Iris pigment epithelial cell (primary cell): ENCODE results near the gene PVR.
"Not testable (repeated sequence)": the region's sequence is repeated elsewhere in the genome, so short reads cannot be mapped to it uniquely, and the experiment has no call there.

Source experiments
- DNase-seq: peaks from one replicate; pipeline ENCODE4 v3.0.0-alpha.2; 2011; ENCODE audit warnings: low read depth

The PVR gene, protein sequence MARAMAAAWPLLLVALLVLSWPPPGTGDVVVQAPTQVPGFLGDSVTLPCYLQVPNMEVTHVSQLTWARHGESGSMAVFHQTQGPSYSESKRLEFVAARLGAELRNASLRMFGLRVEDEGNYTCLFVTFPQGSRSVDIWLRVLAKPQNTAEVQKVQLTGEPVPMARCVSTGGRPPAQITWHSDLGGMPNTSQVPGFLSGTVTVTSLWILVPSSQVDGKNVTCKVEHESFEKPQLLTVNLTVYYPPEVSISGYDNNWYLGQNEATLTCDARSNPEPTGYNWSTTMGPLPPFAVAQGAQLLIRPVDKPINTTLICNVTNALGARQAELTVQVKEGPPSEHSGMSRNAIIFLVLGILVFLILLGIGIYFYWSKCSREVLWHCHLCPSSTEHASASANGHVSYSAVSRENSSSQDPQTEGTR

DNA sequence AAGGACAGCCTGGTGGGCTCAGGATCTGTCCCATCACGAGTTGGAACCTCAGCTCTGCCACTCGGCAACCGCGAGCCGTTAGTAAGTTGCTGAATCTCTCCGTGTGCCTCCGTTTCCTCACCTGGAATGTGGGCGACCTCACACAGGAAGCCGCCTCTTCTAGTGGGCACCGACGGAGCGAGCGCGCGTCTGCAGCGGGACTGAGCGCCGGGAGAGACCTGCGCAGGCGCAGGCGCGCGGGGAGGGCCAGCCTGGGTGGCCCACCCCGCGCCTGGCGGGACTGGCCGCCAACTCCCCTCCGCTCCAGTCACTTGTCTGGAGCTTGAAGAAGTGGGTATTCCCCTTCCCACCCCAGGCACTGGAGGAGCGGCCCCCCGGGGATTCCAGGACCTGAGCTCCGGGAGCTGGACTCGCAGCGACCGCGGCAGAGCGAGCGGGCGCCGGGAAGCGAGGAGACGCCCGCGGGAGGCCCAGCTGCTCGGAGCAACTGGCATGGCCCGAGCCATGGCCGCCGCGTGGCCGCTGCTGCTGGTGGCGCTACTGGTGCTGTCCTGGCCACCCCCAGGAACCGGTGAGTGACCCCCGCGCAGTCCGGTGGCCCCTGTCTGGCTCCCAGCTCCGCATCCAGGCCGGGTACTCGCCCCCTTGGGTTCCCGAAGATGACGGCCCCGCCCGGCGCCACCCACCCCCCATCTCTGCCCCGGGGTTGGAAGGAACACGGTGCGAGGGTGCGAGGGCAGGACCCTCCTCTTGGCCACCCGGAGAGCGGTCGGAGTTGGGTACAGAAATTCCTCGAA, at the start of gene PVR:
Gene PVR (plus strand): TSS at position 306 of the 797 bp plus-strand sequence. CDS start 187 bp downstream, at position 493.
- DNase-seq: peak; percentile 72

DNA sequence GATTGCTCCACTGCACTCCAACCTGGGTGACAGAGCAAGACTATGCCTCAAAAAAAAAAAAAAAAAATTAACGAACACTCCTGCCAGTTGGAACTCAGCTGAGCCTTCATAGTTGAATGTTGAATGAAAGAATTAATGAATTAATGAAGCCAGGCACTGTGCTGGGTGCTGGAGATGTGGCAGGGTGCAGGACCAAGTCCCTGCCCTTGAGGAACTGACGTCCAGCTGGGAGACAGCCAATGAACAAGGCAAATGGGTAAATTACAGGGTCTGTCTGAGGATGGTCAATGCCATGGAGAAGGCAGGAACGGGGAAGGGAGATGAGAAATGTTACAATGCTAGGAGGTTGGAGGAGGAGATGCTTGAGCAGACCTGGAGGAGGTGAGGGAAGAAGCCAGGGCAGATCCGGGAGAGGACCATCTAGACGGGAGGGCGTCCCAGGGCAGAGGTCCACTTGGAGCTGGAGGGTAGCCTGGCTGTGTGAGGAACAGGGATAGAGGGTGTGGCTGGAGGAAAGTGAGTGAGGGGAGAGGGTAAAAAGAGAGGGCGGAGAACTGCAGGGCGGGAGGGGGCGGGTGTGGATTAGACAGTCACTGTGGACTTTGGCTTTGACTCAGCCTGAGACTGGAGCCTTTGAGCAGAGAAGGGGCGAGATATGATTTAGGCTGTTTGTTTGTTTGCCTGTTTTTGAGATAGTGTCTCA, 47.1 kb upstream of the PVR start:
- no peak for DNase-seq

DNA sequence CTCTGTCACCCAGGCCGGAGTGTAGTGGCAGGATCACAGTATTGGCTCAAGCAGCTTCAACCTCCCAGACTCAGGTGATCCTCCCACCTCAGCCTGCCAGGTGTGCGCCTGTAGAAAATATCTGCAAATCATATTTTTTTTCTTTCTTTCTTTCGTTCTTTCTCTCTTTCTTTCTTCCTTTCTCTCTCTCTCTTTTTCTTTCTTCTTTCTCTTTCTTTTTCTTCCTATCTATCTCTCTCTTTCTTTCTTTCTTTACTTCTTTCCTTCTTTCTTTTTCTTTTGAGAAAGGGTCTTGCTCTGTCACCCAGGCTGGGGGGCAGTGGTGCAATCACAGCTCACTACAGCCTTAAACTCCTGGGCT, 46.6 kb upstream of the PVR start:
- DNase-seq: no peak

DNA sequence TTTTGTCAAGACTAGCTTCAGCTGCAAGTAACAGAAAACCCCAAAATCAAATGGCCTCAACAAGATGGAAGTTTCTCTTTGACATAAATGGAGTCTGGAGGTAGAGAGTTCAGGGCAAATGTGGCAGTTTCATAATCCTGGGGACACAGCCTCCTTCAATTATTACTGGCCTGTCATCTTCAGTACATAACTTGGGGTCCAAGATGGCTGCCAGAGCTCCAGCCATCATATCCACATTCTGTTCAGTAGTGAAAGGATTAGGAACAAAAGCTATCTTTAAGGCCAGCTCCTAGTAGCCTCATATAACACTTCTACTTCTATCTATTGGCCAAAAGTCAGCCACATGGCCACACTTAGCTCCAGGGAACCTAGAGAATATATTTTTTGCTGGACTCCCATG, 45.4 kb upstream of the PVR start:
- DNase-seq: no peak

DNA sequence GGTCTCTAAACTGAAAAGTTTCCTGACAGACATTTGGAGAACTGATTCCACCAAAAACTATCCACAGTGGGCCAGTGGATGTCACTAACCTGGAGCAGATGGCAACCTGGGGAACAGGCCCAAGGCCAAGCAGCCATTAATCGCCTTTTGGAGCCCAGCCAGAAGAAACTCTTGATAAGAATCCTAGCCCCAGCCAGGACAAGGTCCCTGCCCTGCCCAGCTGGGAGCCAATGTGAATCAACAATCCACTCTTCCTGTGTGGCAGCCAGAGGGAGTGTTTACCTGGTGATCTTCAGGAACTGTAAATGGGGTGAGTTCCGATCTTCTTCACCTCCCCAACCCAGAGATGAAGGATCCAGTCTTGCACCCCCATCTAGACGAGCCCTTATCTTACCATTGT, 44.8 kb upstream of the PVR start:
- no peak for DNase-seq

DNA sequence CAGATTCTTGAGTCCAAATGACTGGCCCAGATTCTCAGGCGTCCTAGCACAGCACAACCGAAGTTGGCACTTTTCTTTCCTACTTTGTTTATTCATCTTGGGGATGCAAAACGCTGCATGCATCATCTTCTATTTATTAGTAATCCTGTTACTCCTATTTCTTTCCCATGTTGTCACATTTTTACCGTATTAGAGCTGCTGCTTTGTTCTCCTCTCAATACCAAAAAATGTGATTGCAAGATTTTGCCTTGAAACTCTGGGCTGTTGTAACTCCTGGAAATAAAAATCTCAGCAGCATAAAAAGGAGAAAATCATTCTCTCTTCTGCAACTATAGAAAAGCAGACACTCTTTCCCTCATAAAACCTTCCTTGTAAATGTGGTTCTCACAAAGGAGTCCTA, 43.2 kb upstream of the PVR start:
- no peak for DNase-seq

DNA sequence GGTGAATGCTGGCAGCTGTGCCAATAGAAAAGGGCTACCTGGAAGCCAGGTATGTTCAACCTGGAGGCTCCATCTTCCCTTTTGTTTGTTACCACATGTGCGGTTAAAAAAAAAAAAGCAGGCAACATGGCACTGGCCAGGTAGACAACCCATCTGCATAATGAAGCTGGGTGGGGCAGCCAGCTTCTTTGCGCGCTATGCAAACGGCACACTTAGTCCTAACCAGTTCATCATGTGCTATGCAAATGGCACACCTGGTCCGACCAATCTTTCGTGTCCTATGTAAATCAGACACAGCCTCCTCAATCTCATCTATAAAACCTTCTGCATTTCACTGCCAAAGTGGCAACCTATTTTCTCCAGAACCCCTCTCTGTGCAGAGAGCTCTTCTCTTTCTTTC, 41.6 kb upstream of the PVR start:
- no peak for DNase-seq

DNA sequence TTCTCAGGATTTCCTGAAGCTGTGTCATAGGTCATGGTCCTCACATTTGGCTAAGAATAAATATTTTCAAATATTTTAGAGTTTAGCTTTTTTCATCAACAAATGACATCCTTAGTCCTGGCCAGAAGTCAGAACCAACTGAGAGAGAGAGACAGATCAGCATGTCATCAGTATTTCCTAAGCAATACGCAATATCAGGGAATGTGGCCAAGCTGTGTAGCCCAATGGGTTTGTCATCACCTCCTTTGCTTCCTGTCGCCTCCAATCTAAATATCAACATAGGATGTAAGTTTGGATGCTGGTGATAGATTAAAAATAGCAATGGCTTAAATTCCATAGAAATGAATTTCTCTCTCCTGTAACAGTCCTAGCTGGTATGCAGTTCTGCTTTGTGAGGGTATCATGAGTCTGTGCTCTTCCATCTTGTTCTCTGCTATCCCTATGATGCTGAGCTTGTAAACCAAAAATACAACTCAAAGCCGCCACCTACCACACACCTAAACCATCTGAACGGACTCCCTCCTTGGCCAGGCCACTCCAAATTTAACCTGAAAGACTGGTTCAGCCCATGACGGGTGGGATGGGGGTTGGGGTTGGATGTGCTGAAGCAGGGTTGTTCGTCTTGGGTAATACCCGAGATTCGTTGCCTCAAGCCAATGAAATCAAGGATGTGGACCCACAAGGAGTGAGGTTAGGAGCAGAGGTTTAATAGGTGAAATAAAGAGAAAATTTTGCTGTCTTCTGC, 40.3 kb upstream of the PVR start:
- peak; percentile 89 for DNase-seq

DNA sequence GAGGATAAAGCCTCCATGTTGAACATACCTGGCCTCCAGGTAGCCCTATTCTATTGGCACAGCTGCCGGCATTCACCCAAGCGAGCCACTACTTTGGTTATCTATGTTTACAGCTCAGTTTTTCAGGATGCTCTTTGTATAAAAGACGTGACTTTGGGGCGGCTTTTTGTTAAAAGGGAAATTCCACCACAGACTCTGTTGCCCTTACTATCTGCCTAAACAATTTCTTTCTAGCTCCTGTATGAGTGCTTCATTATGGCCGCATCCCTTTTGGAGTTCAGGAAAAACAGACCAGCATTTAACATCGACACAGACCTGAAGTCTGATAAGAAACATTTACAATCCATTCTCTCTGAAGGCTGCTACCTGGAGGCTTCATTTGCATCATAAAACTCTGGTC, 39.5 kb upstream of the PVR start:
- no peak for DNase-seq

DNA sequence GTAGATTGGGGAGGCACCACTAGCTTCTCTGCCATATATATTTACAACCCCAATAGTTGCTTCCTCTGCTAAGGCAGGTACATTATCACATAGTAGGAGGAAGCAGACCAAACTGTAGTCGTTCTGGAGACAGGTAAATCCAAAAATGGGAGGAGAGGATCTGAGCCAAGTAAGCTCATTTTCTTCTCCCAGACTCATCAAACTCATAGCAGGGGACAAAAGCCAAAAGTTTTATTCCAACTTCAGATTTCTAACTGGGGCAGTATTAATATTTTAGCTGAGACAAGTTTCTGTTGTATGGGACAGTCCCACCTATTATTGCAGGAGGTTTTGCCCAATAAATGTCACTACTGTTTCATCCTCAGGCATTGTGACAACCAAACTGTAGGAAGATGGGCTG, 38.2 kb upstream of the PVR start:
- no peak for DNase-seq

DNA sequence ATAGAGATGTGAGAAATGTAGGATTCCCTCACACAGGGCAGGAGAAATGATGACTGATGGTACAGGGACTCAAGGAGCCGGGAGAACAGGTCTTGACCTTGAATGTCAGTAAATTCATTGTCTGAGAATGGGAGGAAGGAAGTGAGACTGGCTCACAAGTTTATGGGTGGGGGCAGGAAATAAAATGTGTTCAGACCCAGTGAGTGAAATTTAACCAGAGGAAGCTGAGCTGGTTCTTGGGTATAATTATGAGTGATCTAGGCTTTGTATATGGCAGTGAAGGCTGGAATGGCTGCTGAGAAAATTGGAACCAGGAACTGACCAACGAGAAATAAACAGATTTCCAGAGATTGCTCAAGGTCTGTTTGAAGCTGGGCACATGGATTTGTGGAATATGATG, 36.7 kb upstream of the PVR start:
- peak; percentile 50 for DNase-seq

DNA sequence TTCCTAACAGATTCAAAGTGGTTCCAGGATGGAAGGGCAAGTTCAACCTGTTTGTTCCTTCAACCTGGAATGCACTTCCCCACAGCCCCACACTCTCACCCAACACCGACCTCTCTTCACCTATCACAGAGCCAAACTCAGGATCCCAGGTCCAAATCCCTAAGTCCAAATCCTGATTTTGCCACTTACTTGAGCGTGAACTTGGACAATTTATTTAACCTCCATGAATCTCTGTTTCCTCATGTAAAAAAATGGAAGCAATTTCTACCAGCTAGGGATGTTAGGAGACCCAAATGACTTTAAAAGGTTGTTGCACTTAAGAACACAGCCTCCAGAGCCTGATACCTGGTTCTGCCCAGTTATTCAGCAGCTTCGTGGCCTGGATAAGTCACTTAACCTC, 35.8 kb upstream of the PVR start:
- DNase-seq: no peak

DNA sequence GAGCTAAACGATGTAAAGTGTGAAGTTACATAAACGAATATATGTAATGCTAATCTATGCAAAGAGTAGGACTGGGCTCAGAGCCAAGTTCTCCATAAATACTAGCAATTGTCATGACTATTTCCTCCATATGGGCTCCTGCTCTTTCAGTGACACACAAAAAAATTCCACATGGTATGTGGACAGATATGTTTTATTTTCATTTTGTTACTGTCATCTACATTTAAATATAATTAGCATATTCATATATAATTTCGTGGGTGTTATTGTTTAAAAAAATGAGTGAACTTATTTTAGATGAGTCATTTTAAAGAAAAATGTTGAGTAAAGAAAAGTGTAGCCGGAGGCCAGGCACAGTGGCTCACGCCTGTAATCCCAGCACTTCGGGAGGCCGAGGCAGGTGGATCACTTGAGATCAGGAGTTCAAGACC, 35.3 kb upstream of the PVR start:
- DNase-seq: peak; percentile 42

DNA sequence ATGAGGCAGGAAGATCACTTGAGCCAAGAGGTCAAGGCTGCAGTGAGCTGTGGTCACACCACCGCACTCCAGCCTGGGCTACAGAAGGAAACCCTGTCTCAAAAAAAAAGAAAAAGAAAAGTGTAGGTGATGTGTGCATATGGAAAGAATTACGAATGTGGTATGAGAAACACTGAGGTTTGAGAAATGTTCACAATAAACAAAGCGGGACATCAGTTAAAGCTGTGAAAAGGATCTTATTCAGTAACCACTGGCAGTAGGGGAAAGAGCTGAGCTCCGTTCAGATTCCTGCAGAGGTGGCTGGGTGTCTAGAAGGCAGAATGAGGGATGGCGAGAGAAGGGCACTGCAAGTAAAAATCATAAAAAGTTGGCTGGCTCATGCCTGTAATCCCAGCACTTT, 34.5 kb upstream of the PVR start:
- peak; percentile 73 for DNase-seq

DNA sequence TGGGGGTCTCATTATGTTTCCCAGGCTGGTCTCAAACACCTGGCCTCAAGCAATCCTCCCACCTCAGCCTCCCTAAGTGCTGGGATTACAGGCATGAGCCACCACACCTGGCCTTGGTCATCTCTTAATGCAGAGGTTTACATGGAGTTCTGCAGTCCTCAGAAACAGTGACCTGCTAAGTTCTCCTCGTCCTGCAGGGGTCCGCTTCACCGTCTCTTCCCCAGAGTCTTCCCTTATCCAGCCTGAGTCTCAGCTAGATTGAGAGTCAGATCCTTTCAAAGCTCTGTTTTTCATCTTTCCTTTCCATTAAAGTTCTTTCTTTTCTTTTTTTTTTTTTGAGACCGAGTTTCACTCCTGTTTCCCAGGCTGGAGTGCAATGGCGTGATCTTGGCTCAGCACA, 33.2 kb upstream of the PVR start:
- not testable (repeated sequence) for DNase-seq

DNA sequence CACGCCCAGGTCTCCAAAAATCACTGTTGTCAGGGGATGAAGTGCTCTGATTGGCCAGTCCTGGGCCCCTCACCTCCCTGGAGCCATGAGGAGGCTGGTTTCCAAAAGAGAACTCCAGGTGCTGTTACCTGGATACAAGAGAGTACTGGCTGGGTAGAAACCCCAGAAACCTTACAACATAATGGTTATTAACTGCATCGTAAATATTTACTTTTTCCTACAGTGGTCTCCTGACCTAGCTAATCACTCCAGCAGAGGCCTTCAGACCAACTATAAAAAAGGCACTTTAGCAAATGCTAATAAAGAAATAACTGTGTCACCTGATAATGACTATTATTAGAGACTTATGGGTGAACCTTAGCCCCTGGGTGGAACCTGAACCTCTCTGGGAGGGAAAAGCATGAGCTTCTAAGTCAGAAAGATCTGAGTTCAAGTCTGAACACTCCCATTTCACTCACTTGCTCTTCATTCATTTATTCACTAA, 31.9 kb upstream of the PVR start:
- no peak for DNase-seq

DNA sequence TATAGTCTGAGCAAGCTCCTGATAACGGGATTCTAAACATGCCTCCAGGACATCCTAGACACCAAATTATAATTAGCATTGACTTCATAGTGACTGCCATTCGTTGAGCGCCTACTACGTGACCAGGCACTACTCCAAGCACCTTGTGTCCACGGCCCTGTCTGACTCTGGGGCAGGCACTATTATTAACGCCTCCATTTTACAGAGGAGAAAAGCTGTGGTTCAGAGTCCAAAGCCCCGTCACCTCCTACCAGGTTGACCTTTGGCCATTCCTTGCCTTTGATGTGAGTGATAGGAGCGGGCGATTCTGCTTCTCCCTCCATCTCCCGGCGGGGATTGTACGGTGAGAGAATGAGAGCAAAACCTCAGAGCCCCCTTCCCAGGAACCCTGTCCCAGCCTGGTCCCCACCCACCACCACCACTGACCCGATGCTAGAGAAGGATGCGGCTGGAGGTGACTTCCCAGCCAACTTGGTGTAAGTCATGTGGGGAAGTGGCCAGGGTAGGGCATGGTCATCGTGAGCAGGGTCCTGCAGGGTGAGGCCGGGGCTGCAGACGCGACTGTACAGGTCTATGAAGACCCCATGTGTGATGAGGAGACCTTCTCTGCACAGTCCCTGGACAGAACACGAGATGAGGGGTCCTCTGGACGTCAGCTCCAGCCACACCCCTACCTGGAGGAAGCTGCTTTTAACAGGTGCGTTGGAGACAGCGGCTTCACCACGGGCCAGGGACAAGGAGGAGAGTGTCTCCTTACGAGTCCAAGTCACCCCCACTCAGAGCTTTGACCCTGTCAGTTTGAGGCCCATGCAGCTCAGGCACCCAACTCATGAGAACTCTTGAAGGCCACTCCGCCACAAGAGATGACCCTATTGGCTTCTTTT, 30.2 kb upstream of the PVR start, which contains the start of gene IGSF23:
Gene IGSF23 (plus strand): TSS at position 269 of the 884 bp plus-strand sequence. CDS start 83 bp downstream, at position 352.
- DNase-seq: no peak

DNA sequence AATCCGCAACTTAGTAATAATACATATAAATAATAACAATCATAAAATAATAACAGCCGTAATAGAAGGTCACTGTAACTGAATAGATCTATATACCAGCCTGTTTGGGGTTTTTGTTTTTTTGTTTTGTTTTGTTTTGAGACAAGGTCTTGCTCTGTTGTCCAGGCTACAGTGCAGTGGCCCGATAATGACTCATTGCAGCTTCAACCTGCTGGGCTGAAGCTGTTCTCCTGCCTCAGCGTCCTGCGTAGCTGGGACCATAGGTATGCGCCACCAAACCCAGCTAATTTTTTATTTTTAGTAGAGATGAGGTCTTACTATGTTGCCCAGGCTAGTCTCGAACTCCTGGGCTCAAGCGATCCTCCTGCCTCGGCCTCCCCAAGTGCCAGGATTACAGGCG, 29.4 kb upstream of the PVR start:
- no peak for DNase-seq

DNA sequence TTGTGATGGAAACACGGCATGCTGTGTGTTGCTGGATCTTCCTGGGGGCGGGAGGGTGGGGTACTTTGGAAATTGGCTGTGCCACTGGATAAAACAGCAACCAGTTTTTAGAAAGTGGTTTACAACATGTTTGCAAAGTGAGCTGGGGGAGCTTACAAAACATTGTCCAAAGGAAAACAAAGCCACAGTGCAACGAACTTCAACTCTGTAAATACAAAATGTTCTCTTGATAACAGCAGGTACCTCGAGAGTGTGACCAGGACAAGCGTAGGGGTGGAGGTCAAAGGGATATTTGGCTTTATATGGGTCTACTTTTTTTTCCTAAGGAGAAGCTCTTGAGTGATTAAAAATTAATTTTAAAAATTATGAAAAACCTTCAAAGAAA, 27.9 kb upstream of the PVR start:
- DNase-seq: no peak

DNA sequence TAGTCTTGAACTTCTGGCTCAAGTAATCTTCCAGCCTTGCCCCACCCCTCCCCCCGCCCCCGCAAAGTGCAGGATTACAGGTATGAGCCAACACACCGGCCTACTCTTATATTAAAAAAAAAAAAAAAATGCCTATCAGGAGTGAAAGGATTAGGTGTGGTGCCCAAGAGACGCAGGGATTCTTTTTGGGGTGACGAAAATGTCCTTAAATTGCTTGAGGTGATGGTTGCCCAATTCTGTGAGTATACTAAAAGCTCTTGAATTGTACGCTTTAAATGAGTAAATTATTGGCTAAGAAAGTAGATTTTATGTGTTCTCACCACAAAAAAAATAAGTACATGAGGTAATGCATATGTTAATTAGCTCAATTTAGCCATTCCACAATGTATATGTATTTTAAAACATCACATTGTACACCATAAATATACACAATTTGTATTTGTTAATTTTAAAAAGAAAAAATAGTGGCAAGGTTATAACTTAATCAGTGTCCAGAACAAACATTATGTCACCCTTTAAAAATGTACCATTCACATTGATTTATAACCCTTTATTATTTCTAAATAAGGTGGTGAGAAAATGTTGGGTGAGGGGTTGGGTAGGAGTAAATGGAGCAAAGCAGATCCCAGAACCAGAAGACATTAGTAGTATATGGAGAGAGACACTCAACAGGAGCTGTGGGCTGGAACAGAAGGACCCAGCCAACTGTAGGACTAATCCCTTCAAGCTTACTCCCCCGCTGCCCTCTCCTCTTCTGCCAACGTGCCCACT, 26.4 kb upstream of the PVR start:
- no peak for DNase-seq
